ENCODE data around the gene TEX19.

- TF ChIP-seq CTCF (IDR thresholded peaks at IDR 0.05) (no peak), POLR2A (IDR thresholded peaks at IDR 0.05; ENCODE audit: low read depth) (no peak), POLR2AphosphoS5 (IDR thresholded peaks at IDR 0.05) (no peak)
Measured at GRCh38 chr17:82327289-82327688, 31.8 kb upstream of the TEX19 start.

All from esophagus muscularis mucosa (tissue), 3 donors.